ENCODE measurements around the gene AKR1C4.

DNA sequence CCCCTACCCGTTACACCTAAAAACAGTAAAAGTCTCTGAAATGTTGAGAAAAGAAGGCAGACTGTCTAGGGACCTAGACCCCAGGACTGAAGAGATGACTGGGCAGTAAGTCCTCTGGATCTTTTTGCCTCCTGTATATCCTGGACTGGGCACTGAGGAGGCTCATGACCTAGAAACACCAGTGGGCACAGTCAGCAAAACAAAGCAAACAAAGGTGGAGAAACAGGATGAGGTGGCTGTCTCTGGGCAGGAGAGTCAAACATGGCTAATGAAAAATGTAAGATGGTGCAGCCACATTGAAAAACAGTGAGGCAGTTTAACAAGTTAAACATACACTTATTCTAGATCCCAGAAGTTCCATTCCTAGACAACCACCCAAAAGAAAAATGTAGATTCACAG is 45.9 kb downstream of the AKR1C4 start:
- no peak for TF ChIP-seq JUNB (IDR thresholded peaks at IDR 0.05)
- no peak for TF ChIP-seq POLR2A (IDR thresholded peaks at IDR 0.05; ENCODE audit: low read length)
- TF ChIP-seq, protein P1, sequence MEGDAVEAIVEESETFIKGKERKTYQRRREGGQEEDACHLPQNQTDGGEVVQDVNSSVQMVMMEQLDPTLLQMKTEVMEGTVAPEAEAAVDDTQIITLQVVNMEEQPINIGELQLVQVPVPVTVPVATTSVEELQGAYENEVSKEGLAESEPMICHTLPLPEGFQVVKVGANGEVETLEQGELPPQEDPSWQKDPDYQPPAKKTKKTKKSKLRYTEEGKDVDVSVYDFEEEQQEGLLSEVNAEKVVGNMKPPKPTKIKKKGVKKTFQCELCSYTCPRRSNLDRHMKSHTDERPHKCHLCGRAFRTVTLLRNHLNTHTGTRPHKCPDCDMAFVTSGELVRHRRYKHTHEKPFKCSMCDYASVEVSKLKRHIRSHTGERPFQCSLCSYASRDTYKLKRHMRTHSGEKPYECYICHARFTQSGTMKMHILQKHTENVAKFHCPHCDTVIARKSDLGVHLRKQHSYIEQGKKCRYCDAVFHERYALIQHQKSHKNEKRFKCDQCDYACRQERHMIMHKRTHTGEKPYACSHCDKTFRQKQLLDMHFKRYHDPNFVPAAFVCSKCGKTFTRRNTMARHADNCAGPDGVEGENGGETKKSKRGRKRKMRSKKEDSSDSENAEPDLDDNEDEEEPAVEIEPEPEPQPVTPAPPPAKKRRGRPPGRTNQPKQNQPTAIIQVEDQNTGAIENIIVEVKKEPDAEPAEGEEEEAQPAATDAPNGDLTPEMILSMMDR (IDR thresholded peaks at IDR 0.05): no peak
- TF ChIP-seq EP300 (IDR thresholded peaks at IDR 0.05): no peak
- TF ChIP-seq, protein P2, sequence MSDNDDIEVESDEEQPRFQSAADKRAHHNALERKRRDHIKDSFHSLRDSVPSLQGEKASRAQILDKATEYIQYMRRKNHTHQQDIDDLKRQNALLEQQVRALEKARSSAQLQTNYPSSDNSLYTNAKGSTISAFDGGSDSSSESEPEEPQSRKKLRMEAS (IDR thresholded peaks at IDR 0.05): no peak
- TF ChIP-seq SMC3 (IDR thresholded peaks at IDR 0.05): no peak
- no peak for TF ChIP-seq RFX5 (IDR thresholded peaks at IDR 0.05)
- TF ChIP-seq ZFP36 (IDR thresholded peaks at IDR 0.05; ENCODE audit: borderline replicate concordance, partially characterized antibody): no peak
- no peak for TF ChIP-seq RAD21 (conservative IDR thresholded peaks at IDR 0.05 in 1 of 2, IDR thresholded peaks at IDR 0.05 in 1 of 2)
- no peak for TF ChIP-seq CEBPB (IDR thresholded peaks at IDR 0.05)
- no peak for TF ChIP-seq KDM1A (IDR thresholded peaks at IDR 0.05; ENCODE audit: low read depth)
- TF ChIP-seq, protein P3, sequence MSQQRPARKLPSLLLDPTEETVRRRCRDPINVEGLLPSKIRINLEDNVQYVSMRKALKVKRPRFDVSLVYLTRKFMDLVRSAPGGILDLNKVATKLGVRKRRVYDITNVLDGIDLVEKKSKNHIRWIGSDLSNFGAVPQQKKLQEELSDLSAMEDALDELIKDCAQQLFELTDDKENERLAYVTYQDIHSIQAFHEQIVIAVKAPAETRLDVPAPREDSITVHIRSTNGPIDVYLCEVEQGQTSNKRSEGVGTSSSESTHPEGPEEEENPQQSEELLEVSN (IDR thresholded peaks at IDR 0.05; ENCODE audit: borderline replicate concordance, low read depth): no peak
